HUES48 (cell line): ENCODE results near the gene ADIRF.
"Not testable (repeated sequence)": the region's sequence is repeated elsewhere in the genome, so short reads cannot be mapped to it uniquely, and the experiment has no call there.

Experiments used
- H3K27ac ChIP-seq: one replicate; pipeline ENCODE4 v1.7.0; 2013; ENCODE audit warnings: low read depth, low read length, inconsistent platforms
- H3K27me3 ChIP-seq: 2 replicates; pipeline ENCODE4 v1.6.1; 2013; ENCODE audit warnings: mild to moderate bottlenecking, low read length; ENCODE audit not compliant: control insufficient read depth, insufficient read depth
- H3K36me3 ChIP-seq: 2 replicates; pipeline ENCODE4 v1.6.1; 2013; ENCODE audit warnings: low read length; ENCODE audit not compliant: control insufficient read depth, insufficient read depth
- H3K4me1 ChIP-seq: 2 replicates; pipeline ENCODE4 v1.6.1; 2013; ENCODE audit warnings: mild to moderate bottlenecking, low read length; ENCODE audit not compliant: control insufficient read depth, insufficient read depth
- H3K4me3 ChIP-seq: 2 replicates; pipeline ENCODE4 v1.5.1; 2013; ENCODE audit warnings: mild to moderate bottlenecking, low read depth, low read length
- H3K9ac ChIP-seq: 2 replicates; pipeline ENCODE4 v1.6.1; 2013; ENCODE audit warnings: mild to moderate bottlenecking, low read depth, low read length, moderate library complexity
- H3K9me3 ChIP-seq: 2 replicates; pipeline ENCODE4 v1.6.1; 2013; ENCODE audit warnings: low read length; ENCODE audit not compliant: control insufficient read depth, insufficient read depth

ADIRF gene

DNA sequence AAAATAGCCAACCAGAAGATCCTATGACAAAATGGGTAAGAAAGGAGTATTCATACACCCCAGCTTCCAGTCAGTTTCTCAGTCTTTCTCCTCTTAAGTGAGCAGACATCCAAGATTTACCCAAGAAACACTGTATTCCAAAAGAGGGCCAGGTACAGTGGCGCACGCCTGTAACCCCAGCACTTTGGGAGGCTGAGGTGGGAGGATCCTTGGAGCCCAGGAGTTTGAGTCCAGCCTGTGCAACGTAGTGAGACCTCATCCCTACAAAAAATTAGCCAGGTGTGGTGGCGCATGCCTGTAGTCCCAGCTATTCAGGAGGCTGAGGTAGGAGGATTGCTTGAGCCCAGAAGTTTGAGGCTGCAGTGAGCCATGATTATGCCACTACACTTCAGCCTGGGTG is 20.5 kb upstream of the ADIRF start:
- not testable (repeated sequence) for H3K9ac ChIP-seq, H3K27me3 ChIP-seq, H3K9me3 ChIP-seq, H3K27ac ChIP-seq, H3K4me1 ChIP-seq, H3K36me3 ChIP-seq, H3K4me3 ChIP-seq

DNA sequence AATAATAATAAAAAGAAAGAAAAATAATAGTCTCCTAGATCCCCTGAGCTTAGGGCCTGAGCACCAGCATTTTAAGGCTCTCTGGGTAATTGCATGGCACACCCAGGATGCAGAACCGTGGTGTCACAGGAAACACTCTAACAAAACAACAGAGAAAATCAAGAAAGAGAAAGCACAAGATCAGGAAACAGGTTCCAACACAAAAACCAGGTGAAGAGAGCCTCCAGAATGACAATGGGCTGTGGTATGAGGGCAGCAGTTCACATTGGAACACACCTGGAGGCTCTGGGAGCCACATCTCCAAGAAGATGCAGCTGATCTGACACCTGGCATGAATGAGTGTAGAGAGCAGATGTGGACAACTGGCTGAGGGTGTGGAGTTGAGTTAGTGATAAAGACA is 17.9 kb upstream of the ADIRF start:
- Histone ChIP-seq H3K9ac (no peak overlapping the region), H3K9me3 (no peaks in the 10 kb centered on the region; the same call in 1 of the 2 replicates), H3K27ac (no peak overlapping the region), H3K4me3 (no peak overlapping the region), H3K36me3 (no peaks in the 10 kb centered on the region), H3K27me3 (no peaks in the 10 kb centered on the region), H3K4me1 (peaks cover 24% of the 10 kb centered on the region)

DNA sequence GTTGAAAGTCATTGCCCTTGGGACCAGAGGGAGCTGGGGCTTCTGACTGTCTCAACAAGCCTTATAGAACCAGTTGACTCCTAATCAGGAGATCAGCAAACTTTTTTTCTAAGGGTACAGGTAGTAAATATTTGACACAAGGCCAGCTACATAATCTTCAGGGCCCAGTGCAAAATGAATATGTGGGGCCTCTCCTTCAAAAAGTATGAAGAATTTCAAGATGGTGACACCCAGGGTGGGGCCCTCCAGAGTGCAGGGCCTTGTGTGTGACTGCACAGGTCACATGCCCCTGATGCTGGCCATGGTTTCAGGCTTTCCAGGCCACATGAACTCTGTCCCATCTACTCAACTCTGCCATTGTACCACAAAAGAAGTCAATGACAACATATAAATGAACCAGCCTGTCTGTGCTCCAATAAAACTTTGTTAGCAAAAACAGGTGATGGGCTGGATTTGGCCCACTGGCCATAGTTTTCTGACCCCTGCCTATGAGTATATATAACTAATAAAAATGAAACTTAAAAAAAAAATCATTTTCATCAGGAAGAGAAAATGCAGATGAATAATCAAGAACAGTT is 17.0 kb upstream of the ADIRF start:
- H3K27me3 ChIP-seq, result no peaks in the 10 kb centered on the region
- H3K27ac ChIP-seq, result no peak overlapping the region
- peaks cover 26% of the 10 kb centered on the region for H3K4me1 ChIP-seq
- no peak overlapping the region for H3K9ac ChIP-seq
- no peak overlapping the region for H3K4me3 ChIP-seq
- H3K9me3 ChIP-seq, result no peaks in the 10 kb centered on the region; the same call in 1 of the 2 replicates
- H3K36me3 ChIP-seq, result no peaks in the 10 kb centered on the region

DNA sequence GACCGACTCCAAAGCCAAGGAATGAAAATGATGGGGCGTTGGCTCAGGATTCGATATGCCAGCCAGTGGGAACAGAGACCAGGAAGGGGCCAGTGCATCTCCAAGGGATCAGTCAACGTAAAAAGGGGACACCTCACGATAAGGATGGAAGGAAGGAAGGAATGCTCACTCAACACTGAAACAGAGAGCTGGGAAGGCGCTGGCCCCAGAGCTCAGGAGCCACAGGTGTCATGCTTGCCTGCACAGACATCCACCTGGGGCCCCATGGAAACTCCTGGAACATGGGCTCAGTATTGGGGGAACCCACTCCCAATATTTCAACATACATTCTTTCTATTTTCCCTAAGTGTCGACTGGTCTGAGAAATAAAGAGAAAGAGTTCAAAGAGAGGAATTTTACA is 16.2 kb upstream of the ADIRF start:
- Histone ChIP-seq H3K27me3 (no peaks in the 10 kb centered on the region), H3K4me3 (no peak overlapping the region), H3K36me3 (no peaks in the 10 kb centered on the region), H3K4me1 (peaks cover 26% of the 10 kb centered on the region), H3K9me3 (no peaks in the 10 kb centered on the region; the same call in 1 of the 2 replicates), H3K9ac (no peak overlapping the region), H3K27ac (no peak overlapping the region)

DNA sequence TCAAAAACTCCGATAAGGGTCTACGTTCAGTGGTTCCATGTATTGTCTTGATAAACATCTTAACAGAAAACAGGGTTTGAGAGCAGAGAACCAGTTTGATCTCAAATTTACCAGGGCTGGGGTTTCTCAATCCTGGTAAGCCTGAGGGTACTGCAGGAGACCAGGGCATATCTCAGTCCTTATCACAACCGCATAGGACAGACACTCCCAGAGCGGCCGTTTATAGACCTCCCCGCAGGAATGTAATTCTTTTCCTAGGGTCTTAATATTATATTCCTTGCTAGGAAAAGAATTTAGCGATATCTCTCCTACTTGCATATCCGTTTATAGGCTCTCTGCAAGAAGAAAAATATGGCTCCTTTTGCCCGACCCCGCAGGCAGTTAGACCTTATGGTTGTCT is 15.6 kb upstream of the ADIRF start:
- peaks cover 26% of the 10 kb centered on the region for H3K4me1 ChIP-seq
- not testable (repeated sequence) for H3K36me3 ChIP-seq, H3K9ac ChIP-seq, H3K27me3 ChIP-seq, H3K9me3 ChIP-seq, H3K4me3 ChIP-seq, H3K27ac ChIP-seq

DNA sequence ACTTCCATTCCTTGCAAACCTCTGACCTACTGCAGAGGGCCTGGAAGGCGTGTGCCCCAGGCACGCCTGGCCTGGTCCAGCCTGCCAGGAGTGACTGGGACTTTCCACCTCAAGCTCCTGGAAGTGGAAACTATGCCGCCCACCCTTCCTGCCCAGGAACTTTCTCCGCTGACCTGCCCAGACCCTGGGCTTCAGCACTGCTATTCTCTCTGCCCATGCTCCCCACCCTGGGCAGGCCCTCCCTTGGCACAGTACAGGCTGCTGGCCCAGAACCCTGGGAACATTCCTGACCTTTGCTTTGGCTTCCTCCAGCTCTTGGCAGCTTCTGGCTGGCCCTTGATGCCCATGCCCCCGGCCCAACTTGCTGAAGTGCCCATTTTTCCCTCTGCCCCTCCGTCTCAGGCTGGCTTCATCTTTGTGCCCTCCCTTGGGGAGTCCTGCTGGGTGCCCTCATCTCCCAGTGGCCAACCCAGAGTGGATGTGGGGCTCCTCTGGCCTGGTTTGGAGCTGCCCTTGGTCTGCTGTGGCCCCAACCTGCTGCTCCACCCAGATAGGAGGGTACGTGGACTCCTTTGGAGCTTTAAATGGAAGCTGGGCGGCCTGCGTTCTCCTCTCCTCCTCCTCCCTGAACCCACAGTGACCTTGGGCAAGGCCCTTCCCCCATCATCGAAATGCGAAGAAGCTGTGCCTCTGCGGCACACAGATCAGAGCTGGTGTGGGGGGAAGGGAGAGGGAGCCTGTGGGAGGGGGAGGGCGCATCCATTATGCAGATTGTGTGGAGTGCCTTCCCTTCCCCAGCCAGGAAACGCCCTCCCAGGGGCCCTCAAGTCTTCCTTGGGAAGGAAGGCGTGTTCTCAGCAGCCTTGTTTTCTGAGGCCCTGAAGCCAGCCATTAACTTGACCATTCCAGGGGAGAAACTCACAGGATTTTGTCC is 14.3 kb upstream of the ADIRF start:
- Histone ChIP-seq H3K4me3 (no peak overlapping the region), H3K27ac (peak overlapping the region; percentile 99), H3K27me3 (no peaks in the 10 kb centered on the region), H3K9me3 (no peaks in the 10 kb centered on the region; the same call in 1 of the 2 replicates), H3K9ac (peak overlapping the region; percentile 46), H3K4me1 (peaks cover 32% of the 10 kb centered on the region), H3K36me3 (no peaks in the 10 kb centered on the region)

DNA sequence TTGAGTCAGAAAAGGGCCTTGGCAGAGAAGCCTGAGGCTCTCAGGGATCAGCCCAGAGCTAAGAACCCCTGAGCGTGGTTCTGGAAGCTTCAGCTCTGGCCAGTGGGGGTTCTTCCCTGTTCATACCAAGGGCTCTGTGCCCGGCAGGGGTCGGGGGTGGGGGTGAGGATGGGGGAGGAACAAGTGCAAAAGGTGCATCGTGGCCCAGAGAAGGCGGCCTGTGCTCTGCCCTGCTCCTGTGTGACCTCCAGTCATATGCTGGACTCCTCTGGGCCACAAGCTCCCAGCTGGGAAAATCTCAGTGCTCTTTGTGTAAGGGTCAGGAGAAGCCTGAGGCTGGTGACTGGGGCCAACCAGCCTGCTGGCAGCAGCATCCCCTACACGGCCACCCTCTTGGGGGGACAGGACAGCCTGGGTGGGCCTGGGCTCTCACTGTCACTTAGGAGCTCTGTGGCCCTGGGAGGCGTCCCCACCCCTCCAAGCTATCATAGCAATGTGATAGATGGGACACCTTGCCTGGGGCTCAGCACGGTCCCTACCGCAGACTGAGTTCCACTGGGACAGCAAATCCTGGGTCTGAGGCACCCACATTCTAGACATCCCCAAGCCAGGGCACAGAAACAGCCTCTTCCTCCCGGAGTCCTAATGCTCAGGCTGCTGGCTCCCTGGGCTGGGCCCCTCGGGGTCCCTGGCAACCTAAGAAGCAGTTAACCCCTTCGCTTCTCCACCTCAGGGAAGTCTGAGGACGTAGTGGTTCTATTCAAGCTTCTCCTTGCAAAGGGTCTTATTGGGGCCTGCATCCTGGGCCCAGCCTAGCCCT is 13.4 kb upstream of the ADIRF start:
- no peak overlapping the region for H3K4me3 ChIP-seq
- H3K27ac ChIP-seq, result peak overlapping the region; percentile 99
- no peaks in the 10 kb centered on the region for H3K27me3 ChIP-seq
- peaks cover 39% of the 10 kb centered on the region for H3K4me1 ChIP-seq
- H3K9me3 ChIP-seq, result no peaks in the 10 kb centered on the region; the same call in 1 of the 2 replicates
- no peaks in the 10 kb centered on the region for H3K36me3 ChIP-seq
- H3K9ac ChIP-seq, result peak overlapping the region; percentile 46; the same call in 1 of the 2 replicates

DNA sequence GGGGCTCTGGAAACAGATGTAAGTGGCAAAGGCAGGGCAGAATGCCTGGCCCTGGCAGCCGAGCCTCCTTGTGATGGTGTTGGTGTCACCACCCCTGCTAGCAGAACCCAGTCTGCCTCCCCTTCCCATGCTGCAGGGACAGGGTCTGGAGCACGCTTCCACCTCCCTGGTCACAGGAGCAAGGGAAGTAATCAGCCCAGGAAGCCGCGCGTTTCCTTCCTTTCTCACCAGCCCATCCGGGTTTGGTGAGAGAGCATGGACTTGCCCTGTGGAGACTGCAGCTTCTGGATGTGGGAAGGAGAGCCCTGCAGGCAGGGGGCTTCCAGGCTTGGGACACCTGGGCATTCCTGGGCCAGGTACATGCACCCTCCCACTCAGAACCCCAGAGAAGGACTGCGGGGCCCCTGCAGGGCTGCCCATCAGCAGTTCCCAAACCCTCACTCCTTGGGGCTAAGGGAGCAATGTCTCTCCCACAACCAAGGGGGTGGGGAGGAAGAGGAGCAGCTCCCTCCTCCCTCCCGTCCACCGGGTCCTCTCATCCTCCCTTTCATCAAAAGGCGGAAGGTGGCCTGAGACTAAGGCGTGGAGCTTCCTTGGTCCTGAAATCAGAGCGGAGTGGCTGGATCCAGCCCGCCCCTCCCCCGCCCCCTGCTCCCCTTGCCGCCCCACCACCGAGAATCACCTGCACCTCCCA is 12.6 kb upstream of the ADIRF start:
- peaks cover 43% of the 10 kb centered on the region for H3K4me1 ChIP-seq

DNA sequence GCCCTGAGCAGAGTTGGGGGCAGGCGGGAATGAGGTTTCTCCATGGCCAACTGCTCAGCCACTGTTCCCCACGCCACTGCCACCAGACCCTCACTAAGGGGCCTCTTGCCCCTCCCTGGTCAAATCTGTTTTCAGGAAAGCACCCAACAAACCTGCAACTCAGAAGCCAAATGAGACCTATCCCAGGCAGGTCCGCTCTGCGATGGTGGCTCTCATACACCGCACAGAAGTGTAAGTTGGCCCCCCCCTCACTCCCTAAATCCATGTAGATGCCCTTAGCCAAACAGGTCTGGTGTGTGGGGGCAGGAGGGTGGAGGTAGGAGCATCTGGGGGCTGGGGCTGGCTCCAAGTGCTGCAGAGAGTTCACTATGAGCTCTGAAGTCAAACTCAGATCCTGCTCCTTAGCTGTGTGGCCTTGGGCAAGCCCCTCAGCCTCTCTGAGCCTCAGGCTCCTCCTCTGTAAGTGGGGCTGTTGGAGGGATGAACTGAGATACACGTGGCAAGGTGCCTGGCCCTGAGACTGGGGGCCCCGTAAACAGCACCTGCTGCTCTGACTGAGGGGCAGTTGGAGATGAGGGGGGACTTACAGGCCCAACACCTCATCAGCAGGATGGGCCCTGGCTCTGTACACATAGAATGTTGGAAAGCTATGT is 12.0 kb upstream of the ADIRF start:
- H3K27ac ChIP-seq, result no peak overlapping the region
- H3K27me3 ChIP-seq, result no peaks in the 10 kb centered on the region
- H3K4me1 ChIP-seq, result peaks cover 45% of the 10 kb centered on the region
- H3K36me3 ChIP-seq, result no peaks in the 10 kb centered on the region
- no peaks in the 10 kb centered on the region; the same call in 1 of the 2 replicates for H3K9me3 ChIP-seq
- H3K9ac ChIP-seq, result no peak overlapping the region
- H3K4me3 ChIP-seq, result no peak overlapping the region

More for the DNA sequence above, 12.6 kb upstream of the ADIRF start:
- H3K9ac ChIP-seq, result no peak overlapping the region
- no peak overlapping the region for H3K4me3 ChIP-seq
- H3K36me3 ChIP-seq, result no peaks in the 10 kb centered on the region
- peak overlapping the region; percentile 99 for H3K27ac ChIP-seq
- no peaks in the 10 kb centered on the region; the same call in 1 of the 2 replicates for H3K9me3 ChIP-seq
- H3K27me3 ChIP-seq, result no peaks in the 10 kb centered on the region

DNA sequence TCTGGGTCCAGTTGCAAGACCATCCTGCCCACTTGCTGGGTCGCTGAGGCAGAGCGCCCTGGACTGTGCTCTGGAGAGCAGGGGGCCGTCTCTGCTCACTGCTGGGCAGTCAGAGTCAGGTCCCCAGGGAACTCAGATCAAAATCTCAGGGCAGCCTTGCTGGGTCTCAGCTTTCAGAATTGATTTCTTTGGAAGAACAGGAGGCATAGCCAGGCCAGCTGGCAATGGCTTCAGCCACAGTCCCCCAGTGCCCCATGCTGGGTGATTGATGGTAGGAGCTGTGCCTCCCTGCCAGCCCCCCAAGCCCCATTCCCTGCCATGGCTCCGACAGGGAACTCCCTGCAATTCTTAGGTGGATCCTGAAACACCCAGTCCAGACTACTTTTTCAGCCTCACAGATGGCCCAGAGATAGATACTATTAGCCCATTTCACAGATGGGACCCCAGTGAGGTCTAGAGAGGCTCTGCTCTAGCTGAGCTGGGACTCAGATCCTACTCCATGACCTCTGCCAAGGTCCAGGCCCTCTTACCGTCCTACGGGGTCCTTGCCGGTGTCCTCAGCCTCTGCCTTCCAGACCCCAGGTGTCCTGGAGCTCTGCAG is 11.3 kb upstream of the ADIRF start:
- Histone ChIP-seq H3K9me3 (no peaks in the 10 kb centered on the region; the same call in 1 of the 2 replicates), H3K36me3 (no peaks in the 10 kb centered on the region), H3K27ac (no peak overlapping the region), H3K27me3 (no peaks in the 10 kb centered on the region), H3K4me1 (peaks cover 45% of the 10 kb centered on the region), H3K9ac (no peak overlapping the region), H3K4me3 (no peak overlapping the region)
